H9 (cell line): ENCODE results near the gene CLEC4E. TPM values are rescaled to one million over a fixed set of nuclear protein-coding genes. Genes with fewer than 3 reads are reported as not detected.

Experiments
- DNase-seq: peaks from one replicate; pipeline ENCODE4 v3.0.0-alpha.2; 2017
- H2AFZ ChIP-seq: one replicate; pipeline ENCODE4 v1.6.1; 2013; ENCODE audit warnings: mild to moderate bottlenecking, low read length, control low read depth, moderate library complexity
- H2AK5ac ChIP-seq: 2 replicates; pipeline ENCODE4 v1.6.1; 2013; ENCODE audit warnings: low read length, control low read depth, mixed read lengths; ENCODE audit not compliant: insufficient read length
- H2BK120ac ChIP-seq: one replicate; pipeline ENCODE4 v1.6.1; 2013; ENCODE audit warnings: low read depth, mild to moderate bottlenecking, low read length, control low read depth, inconsistent platforms; ENCODE audit not compliant: poor library complexity, severe bottlenecking
- H2BK12ac ChIP-seq: 2 replicates; pipeline ENCODE4 v1.6.1; 2013; ENCODE audit warnings: low read length, control low read depth, mixed read lengths, low read depth; ENCODE audit not compliant: insufficient read length
- H2BK15ac ChIP-seq: 2 replicates; pipeline ENCODE4 v1.6.1; 2013; ENCODE audit warnings: low read depth, low read length, control low read depth
- H2BK20ac ChIP-seq: one replicate; pipeline ENCODE4 v1.6.1; 2013; ENCODE audit warnings: low read depth, mild to moderate bottlenecking, low read length, control low read depth, inconsistent platforms; ENCODE audit not compliant: poor library complexity, severe bottlenecking
- H2BK5ac ChIP-seq: 2 replicates; pipeline ENCODE4 v1.6.1; 2013; ENCODE audit warnings: low read length, control low read depth, mixed read lengths; ENCODE audit not compliant: insufficient read length
- H3K14ac ChIP-seq: 2 replicates; pipeline ENCODE4 v1.6.1; 2013; ENCODE audit warnings: low read length, control low read depth; ENCODE audit not compliant: insufficient read depth
- H3K18ac ChIP-seq: 2 replicates; pipeline ENCODE4 v1.6.1; 2013; ENCODE audit warnings: low read depth, mild to moderate bottlenecking, mixed read lengths, low read length, control low read depth; ENCODE audit not compliant: insufficient read length
- H3K23ac ChIP-seq: 2 replicates; pipeline ENCODE4 v1.6.1; 2013; ENCODE audit warnings: low read length, control low read depth, mixed read lengths, low read depth; ENCODE audit not compliant: insufficient read length
- H3K23me2 ChIP-seq: 2 replicates; pipeline ENCODE4 v1.6.1; 2013; ENCODE audit warnings: low read depth, mild to moderate bottlenecking, mixed read lengths, low read length, control low read depth; ENCODE audit not compliant: insufficient read length, poor library complexity, severe bottlenecking
- H3K27ac ChIP-seq: 2 replicates; pipeline ENCODE4 v1.5.1; 2013; ENCODE audit warnings: low read length, control low read depth, mixed read lengths, low read depth; ENCODE audit not compliant: insufficient read length
- H3K27me3 ChIP-seq: 2 replicates; pipeline ENCODE4 v1.6.1; 2013; ENCODE audit warnings: low read length, control low read depth, inconsistent platforms; ENCODE audit not compliant: insufficient read depth
- H3K4ac ChIP-seq: 2 replicates; pipeline ENCODE4 v1.6.1; 2013; ENCODE audit warnings: low read depth, mild to moderate bottlenecking, control low read depth, inconsistent platforms, low read length, moderate library complexity
- H3K4me1 ChIP-seq: 2 replicates; pipeline ENCODE4 v1.6.1; 2013; ENCODE audit warnings: low read length, control low read depth, inconsistent platforms; ENCODE audit not compliant: insufficient read depth
- H3K4me2 ChIP-seq: 2 replicates; pipeline ENCODE4 v1.6.1; 2013; ENCODE audit warnings: low read length, control low read depth, mixed read lengths; ENCODE audit not compliant: insufficient read length, insufficient read depth
- H3K56ac ChIP-seq: 2 replicates; pipeline ENCODE4 v1.6.1; 2013; ENCODE audit warnings: low read depth, mild to moderate bottlenecking, mixed read lengths, low read length, control low read depth; ENCODE audit not compliant: insufficient read length
- H3K79me1 ChIP-seq: 2 replicates; pipeline ENCODE4 v1.6.1; 2013; ENCODE audit warnings: low read depth, mild to moderate bottlenecking, moderate library complexity, low read length, control low read depth, inconsistent platforms; ENCODE audit not compliant: insufficient read depth, poor library complexity, severe bottlenecking
- H3K79me2 ChIP-seq: 2 replicates; pipeline ENCODE4 v1.6.1; 2013; ENCODE audit warnings: low read length, control low read depth, inconsistent platforms; ENCODE audit not compliant: insufficient read depth
- H3K9ac ChIP-seq: 2 replicates; pipeline ENCODE4 v1.6.1; 2013; ENCODE audit warnings: low read length, control low read depth, mixed read lengths; ENCODE audit not compliant: insufficient read length; ENCODE audit errors: extremely low read depth
- H3K9me3 ChIP-seq: one replicate; pipeline ENCODE4 v1.6.1; 2013; ENCODE audit warnings: low read depth, low read length, inconsistent platforms; ENCODE audit not compliant: control insufficient read depth
- H3T11ph ChIP-seq: one replicate; pipeline ENCODE4 v1.6.1; 2013; ENCODE audit warnings: mild to moderate bottlenecking, low read length, control low read depth, inconsistent platforms
- H4K20me1 ChIP-seq: one replicate; pipeline ENCODE4 v1.6.1; 2013; ENCODE audit not compliant: control insufficient read depth, insufficient read length, insufficient read depth
- H4K5ac ChIP-seq: 2 replicates; pipeline ENCODE4 v1.6.1; 2013; ENCODE audit warnings: low read depth, mild to moderate bottlenecking, mixed read lengths, low read length, control low read depth; ENCODE audit not compliant: insufficient read length
- H4K8ac ChIP-seq: replicated peaks from 2 replicates; pipeline ENCODE4 v1.6.1; 2013; ENCODE audit warnings: low read length, control low read depth, mixed read lengths, low read depth; ENCODE audit not compliant: insufficient read length
- H4K91ac ChIP-seq: 2 replicates; pipeline ENCODE4 v1.6.1; 2013; ENCODE audit warnings: low read depth, mild to moderate bottlenecking, moderate library complexity, mixed read lengths, low read length, control low read depth; ENCODE audit not compliant: insufficient read length
- H3K27ac Mint-ChIP-seq, 3 experiments: 2 replicates in 2 of 3; 3 replicates in 1 of 3; pipeline ENCODE4 v1.8.0; 2020 to 2021; ENCODE audit warnings: mixed read lengths in 3 of 3, mild to moderate bottlenecking in 1 of 3, moderate library complexity in 1 of 3
- H3K27me3 Mint-ChIP-seq: 2 replicates; pipeline ENCODE4 v1.8.0; 2021; ENCODE audit warnings: low read depth, mild to moderate bottlenecking, moderate library complexity, mixed read lengths
- H3K36me3 Mint-ChIP-seq, 3 experiments: 2 replicates in 2 of 3; 3 replicates in 1 of 3; pipeline ENCODE4 v1.8.0; 2020 to 2021; ENCODE audit warnings: low read depth in 3 of 3, mixed read lengths in 3 of 3; ENCODE audit not compliant: insufficient read depth in 1 of 3
- H3K4me1 Mint-ChIP-seq, 2 experiments: 2 replicates each; pipeline ENCODE4 v1.8.0; 2020; ENCODE audit warnings: mixed read lengths in 2 of 2
- H3K4me3 Mint-ChIP-seq, 2 experiments: 2 replicates in 1 of 2; 3 replicates in 1 of 2; pipeline ENCODE4 v1.8.0; 2020 to 2021; ENCODE audit warnings: mild to moderate bottlenecking in 2 of 2, mixed read lengths in 2 of 2, moderate library complexity in 1 of 2
- H3K9me3 Mint-ChIP-seq, 2 experiments: 2 replicates in 1 of 2; 3 replicates in 1 of 2; pipeline ENCODE4 v1.8.0; 2020; ENCODE audit warnings: mild to moderate bottlenecking in 2 of 2, mixed read lengths in 2 of 2, moderate library complexity in 1 of 2
- WGBS: extraction: QIAGEN DNeasy Blood & Tissue Kit; methylation state at CpG from one replicate; pipeline ENCODE4 v1.1.7; 2013; ENCODE audit warnings: missing lambda C conversion rate, low lambda C conversion rate, mixed read lengths; ENCODE audit not compliant: insufficient read length; ENCODE audit errors: extremely low coverage; 5-methylcytosine and 5-hydroxymethylcytosine counted together
- total RNA-seq: library from RNA; stranded (reverse); gene quantifications from 2 replicates; pipeline ENCODE4 v1.2.1, GENCODE V29; 2021
- TF ChIP-seq, protein P1 (sequence below): fragments of 200-600 bp; sonication (generic); conservative IDR thresholded peaks from 3 replicates; pipeline ENCODE4 v1.8.0; 2021; ENCODE audit warnings: antibody characterized with exemption, mild to moderate bottlenecking

CLEC4E gene
- total RNA-seq, 1 experiment from 2014 or later: not detected

DNA sequence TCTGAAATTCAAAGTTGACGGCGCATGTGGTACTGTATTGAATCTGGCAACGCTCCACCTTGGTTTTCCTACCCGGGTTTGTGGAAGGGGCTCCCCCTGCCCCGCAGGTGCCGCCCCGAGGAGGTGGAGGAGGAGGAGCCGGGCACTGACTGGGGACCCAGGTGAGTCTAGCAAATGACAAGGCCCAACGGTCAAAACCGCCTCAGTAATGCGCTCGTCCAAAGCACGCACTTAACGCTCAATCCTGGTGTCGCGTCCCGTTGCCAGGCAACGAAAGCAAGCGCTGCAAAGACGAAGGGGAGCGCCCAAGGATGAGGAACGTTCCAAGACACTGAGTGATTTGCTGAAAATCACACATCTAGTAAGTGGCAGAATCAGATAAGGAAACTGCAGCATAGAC, 24.0 kb upstream of the CLEC4E start:
- Histone ChIP-seq H3K18ac (no peak overlapping the region), H3K9ac (no peak overlapping the region), H3K4me1 (no peaks in the 10 kb centered on the region; the same call in 1 of the 2 replicates), H4K8ac (no peak overlapping the region), H2AFZ (no peak overlapping the region), H3K4me2 (no peak overlapping the region), H2BK5ac (no peak overlapping the region), H4K5ac (no peak overlapping the region), H2BK12ac (no peak overlapping the region), H4K20me1 (no peaks in the 10 kb centered on the region), H3K9me3 (peaks cover 8% of the 10 kb centered on the region), H2AK5ac (no peak overlapping the region), H3K23me2 (no peaks in the 10 kb centered on the region), H3K14ac (no peak overlapping the region), H3K79me1 (no peaks in the 10 kb centered on the region), H3K27me3 (no peaks in the 10 kb centered on the region), H2BK20ac (no peak overlapping the region), H2BK120ac (no peak overlapping the region), H3K56ac (no peak overlapping the region), H3K23ac (no peak overlapping the region), H3T11ph (no peak overlapping the region), H3K4ac (no peak overlapping the region), H3K27ac (no peak overlapping the region), H3K79me2 (no peaks in the 10 kb centered on the region), H4K91ac (no peak overlapping the region), H2BK15ac (no peak overlapping the region)
- Mint-ChIP-seq H3K27me3 (no peaks in the 10 kb centered on the region), H3K27ac (0 out of 7 replicates have a peak overlapping the region, but pooled peaks of 1 of the 3 experiments have one; percentile 47), H3K4me1 (peaks cover 37 to 38% of the 10 kb centered on the region in 2 experiments), H3K9me3 (peaks cover 10 to 17% of the 10 kb centered on the region in 2 experiments), H3K36me3 (peaks cover 0 to 20% (median 13%) of the 10 kb centered on the region in 3 experiments; a peak in 5 of 7 replicates), H3K4me3 (peak overlapping the region in 1 of 2 experiments; percentile 20; a peak in 1 of 5 replicates)
- no CpG with 5 or more reads among the region's 22 CpGs for WGBS
- DNase-seq: peak; percentile 51
- TF ChIP-seq, protein P1, sequence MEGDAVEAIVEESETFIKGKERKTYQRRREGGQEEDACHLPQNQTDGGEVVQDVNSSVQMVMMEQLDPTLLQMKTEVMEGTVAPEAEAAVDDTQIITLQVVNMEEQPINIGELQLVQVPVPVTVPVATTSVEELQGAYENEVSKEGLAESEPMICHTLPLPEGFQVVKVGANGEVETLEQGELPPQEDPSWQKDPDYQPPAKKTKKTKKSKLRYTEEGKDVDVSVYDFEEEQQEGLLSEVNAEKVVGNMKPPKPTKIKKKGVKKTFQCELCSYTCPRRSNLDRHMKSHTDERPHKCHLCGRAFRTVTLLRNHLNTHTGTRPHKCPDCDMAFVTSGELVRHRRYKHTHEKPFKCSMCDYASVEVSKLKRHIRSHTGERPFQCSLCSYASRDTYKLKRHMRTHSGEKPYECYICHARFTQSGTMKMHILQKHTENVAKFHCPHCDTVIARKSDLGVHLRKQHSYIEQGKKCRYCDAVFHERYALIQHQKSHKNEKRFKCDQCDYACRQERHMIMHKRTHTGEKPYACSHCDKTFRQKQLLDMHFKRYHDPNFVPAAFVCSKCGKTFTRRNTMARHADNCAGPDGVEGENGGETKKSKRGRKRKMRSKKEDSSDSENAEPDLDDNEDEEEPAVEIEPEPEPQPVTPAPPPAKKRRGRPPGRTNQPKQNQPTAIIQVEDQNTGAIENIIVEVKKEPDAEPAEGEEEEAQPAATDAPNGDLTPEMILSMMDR: no peak
